Cardiac muscle cell (in vitro differentiated cells and primary cell): ENCODE measurements around the gene DENND4A. TPM values are rescaled to one million over a fixed set of nuclear protein-coding genes. Genes with fewer than 3 reads are reported as not detected.
"Not testable (repeated sequence)": the region's sequence is repeated elsewhere in the genome, so short reads cannot be mapped to it uniquely, and the experiment has no call there.

ENCODE experiments used
- DNase-seq, 2 donors: peaks; one replicate each; pipeline versions ENCODE4 v3.0.0 to v3.0.0-alpha.2; 2010 to 2017; ENCODE audit warnings: low read depth in 1 of 2, low spot score in 1 of 2
- H3K27ac ChIP-seq: fragments of 200-600 bp; sonication (generic); 2 replicates; pipeline ENCODE4 v1.5.1; 2016
- H3K27me3 ChIP-seq: fragments of 200-600 bp; sonication (generic); 2 replicates; pipeline ENCODE4 v1.6.0; 2016; ENCODE audit warnings: control low read depth
- H3K36me3 ChIP-seq: fragments of 200-600 bp; sonication (generic); 2 replicates; pipeline ENCODE4 v1.5.1; 2016; ENCODE audit warnings: control low read depth
- H3K4me1 ChIP-seq: fragments of 200-600 bp; sonication (generic); 2 replicates; pipeline ENCODE4 v1.8.1; 2017; ENCODE audit warnings: low read depth, mild to moderate bottlenecking, mixed run types
- H3K4me3 ChIP-seq: fragments of 200-600 bp; sonication (generic); 2 replicates; pipeline ENCODE4 v1.5.1; 2016; ENCODE audit warnings: mild to moderate bottlenecking
- H3K9me3 ChIP-seq: fragments of 200-600 bp; sonication (generic); 2 replicates; pipeline ENCODE4 v1.5.1; 2017; ENCODE audit warnings: low read depth, mild to moderate bottlenecking, control low read depth
- polyA plus RNA-seq: library from polyadenylated mRNA; unstranded; fragments of >200 nt; fragmentation: Nextera tagmentation; extraction: Ambion mirVana; gene quantifications from 2 replicates; pipeline ENCODE4 v1.2.1, GENCODE V29; 2016
- total RNA-seq: library from RNA; depleted of rRNA; stranded (reverse); fragments of >200 nt; gene quantifications from 2 replicates; pipeline ENCODE4 v1.2.3, GENCODE V29; 2016
- TF ChIP-seq, protein P1 (sequence below): IDR thresholded peaks from 2 replicates; pipeline ENCODE4 v1.5.1; 2012; ENCODE audit warnings: low read depth, mild to moderate bottlenecking, low read length

DENND4A gene
- total and polyA plus RNA-seq, 2 experiments from 2014 or later: 3.5 to 7.7 TPM

DNA sequence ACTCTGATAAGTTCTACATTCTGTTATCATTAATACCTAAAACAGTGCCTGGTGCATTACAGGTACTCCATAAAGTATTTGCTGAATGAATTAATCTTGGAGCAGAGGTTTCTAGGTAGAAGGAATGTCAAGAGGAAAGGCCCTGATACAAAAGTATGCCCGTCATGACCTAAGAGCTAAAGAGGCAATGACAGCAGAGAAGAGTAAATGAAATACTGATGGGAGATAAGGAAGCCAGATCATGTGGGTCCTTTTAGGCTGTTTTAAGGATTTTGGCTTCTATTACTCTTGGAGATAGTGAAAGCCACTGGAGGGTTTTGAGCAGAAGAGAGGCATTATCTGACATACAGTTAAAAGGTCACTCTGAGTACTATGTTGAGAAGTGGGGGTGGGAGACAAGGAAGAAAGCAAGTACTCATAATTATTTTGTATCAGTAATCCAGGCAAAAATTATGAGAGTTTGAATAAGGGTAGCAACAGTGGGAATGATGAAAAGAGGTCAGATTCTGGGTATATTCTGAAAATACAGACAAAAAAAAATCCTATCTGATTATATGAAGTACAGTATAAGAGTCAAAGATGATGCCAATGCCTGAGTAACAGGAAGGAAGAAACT, 48.3 kb downstream of the DENND4A start:
- Histone ChIP-seq H3K27ac (peak overlapping the region; percentile 7), H3K27me3 (no peaks in the 10 kb centered on the region), H3K4me1 (peaks cover 14% of the 10 kb centered on the region), H3K9me3 (no peaks in the 10 kb centered on the region), H3K36me3 (no peaks in the 10 kb centered on the region), H3K4me3 (no peak overlapping the region)
- DNase-seq: peak in 1 of 2 donors; percentile 37
- TF ChIP-seq, protein P1, sequence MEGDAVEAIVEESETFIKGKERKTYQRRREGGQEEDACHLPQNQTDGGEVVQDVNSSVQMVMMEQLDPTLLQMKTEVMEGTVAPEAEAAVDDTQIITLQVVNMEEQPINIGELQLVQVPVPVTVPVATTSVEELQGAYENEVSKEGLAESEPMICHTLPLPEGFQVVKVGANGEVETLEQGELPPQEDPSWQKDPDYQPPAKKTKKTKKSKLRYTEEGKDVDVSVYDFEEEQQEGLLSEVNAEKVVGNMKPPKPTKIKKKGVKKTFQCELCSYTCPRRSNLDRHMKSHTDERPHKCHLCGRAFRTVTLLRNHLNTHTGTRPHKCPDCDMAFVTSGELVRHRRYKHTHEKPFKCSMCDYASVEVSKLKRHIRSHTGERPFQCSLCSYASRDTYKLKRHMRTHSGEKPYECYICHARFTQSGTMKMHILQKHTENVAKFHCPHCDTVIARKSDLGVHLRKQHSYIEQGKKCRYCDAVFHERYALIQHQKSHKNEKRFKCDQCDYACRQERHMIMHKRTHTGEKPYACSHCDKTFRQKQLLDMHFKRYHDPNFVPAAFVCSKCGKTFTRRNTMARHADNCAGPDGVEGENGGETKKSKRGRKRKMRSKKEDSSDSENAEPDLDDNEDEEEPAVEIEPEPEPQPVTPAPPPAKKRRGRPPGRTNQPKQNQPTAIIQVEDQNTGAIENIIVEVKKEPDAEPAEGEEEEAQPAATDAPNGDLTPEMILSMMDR: no peak

DNA sequence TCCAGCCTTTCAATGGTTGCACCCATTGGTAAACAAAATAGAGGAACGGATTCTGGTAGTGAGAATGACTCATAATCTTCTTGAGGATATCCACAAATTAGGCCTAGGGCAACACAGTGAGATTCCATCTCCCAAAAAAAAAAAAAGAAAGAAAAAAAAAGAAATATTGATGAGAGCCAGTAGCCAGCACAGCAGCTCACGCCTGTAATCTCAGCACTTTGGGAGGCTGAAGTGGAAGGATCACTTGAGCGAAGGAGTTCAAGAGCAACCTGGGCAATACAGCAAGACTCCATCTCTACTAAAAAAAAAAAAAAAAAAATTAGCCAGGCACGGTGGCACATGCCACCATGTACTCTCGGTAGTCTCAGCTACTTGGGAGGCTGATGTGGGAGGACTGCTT, 51.9 kb downstream of the DENND4A start:
- Histone ChIP-seq H3K9me3 (no peaks in the 10 kb centered on the region), H3K36me3 (no peaks in the 10 kb centered on the region), H3K27ac (no peak overlapping the region), H3K27me3 (no peaks in the 10 kb centered on the region), H3K4me1 (peaks cover 14% of the 10 kb centered on the region), H3K4me3 (no peak overlapping the region)
- no peak for DNase-seq
- TF ChIP-seq, protein P1: no peak

DNA sequence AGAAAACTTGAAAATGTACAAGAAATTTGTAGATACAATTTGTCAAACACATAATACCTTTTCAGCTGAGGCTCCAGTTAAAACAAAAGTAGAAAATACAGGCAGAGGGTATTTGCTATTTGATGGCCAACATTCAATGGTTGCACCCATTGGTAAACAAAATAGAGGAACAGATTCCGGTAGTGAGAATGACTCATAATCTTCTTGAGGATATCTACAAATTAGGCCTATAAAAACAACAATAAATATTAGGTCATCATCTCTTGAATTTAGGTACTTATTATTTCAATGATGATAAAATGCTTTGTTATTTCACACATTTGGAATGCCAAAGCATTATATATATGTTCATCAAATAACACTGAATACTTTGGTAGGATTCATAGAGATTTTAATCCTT, 53.4 kb downstream of the DENND4A start:
- TF ChIP-seq, protein P1: no peak
- Histone ChIP-seq H3K27ac (no peak overlapping the region), H3K4me3 (no peak overlapping the region), H3K36me3 (no peaks in the 10 kb centered on the region), H3K4me1 (peaks cover 7% of the 10 kb centered on the region), H3K9me3 (no peaks in the 10 kb centered on the region), H3K27me3 (no peaks in the 10 kb centered on the region)
- no peak for DNase-seq

DNA sequence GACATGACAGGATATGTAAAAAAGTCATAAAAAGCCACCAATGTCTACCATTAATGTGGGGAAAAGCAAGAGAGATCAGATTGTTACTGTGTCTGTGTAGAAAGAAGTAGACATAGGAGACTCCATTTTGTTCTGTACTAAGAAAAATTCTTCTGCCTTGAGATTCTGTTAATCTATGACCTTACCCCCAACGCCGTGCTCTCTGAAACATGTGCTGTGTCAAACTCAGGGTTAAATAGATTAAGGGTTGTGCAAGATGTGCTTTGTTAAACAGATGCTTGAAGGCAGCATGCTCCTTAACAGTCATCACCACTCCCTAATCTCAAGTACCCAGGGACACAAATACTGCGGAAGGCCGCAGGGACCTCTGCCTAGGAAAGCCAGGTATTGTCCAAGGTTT, 58.5 kb downstream of the DENND4A start:
- not testable (repeated sequence) for H3K27me3 ChIP-seq, H3K4me3 ChIP-seq, DNase-seq, H3K4me1 ChIP-seq, H3K9me3 ChIP-seq, H3K36me3 ChIP-seq, H3K27ac ChIP-seq

DNA sequence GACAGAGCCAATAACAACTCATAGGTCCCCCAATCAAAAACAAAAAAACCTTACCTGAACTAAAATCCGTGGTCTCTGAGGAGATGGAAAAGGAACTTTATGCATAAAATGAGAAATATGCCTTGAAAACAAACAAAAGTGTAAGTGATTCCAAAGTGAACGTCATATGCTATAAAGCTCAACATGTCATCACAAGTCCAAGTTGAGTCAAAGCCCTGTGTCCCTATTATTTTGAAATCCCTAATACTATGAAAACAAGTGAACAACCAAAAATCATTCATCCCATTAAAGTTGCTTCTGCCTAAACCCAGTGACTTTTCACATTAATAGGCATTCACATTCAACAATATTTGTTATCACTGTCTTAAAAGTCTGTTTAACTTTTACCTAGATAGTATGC, 59.4 kb downstream of the DENND4A start:
- H3K27me3 ChIP-seq: no peaks in the 10 kb centered on the region
- H3K4me3 ChIP-seq: no peak overlapping the region
- H3K9me3 ChIP-seq: no peaks in the 10 kb centered on the region
- no peak overlapping the region for H3K27ac ChIP-seq
- H3K4me1 ChIP-seq: peaks cover 6% of the 10 kb centered on the region
- TF ChIP-seq, protein P1: no peak
- DNase-seq: no peak
- H3K36me3 ChIP-seq: peaks cover 4% of the 10 kb centered on the region

DNA sequence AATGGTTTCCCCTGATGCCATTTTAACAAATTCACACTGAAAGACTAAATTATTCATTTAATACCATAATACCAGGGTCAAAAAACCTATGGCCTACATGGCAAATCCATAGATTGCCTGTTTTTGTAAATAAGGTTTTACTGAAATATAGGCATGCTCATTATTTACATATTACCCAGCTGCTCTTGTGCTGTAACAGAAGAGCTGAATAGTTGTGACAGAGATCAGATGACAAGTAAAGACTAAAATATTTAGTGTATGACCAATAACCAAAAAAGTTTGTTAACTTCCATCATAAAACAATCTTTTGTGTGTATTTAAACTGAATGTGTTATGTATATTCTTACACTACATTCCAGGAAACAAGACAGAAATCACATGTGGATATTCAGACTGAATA, 60.2 kb downstream of the DENND4A start:
- no peak for DNase-seq

More for the DNA sequence above, 60.2 kb downstream of the DENND4A start:
- Histone ChIP-seq H3K36me3 (peaks cover 4% of the 10 kb centered on the region), H3K9me3 (no peaks in the 10 kb centered on the region), H3K27me3 (no peaks in the 10 kb centered on the region), H3K27ac (no peak overlapping the region), H3K4me1 (peaks cover 6% of the 10 kb centered on the region), H3K4me3 (no peak overlapping the region)
- TF ChIP-seq, protein P1: no peak
